Hematopoietic multipotent progenitor cell (in vitro differentiated cells): ENCODE data around the gene CNP. TPM values are rescaled to one million over a fixed set of nuclear protein-coding genes. Genes with fewer than 3 reads are reported as not detected.

Experiments
- DNase-seq, 3 donors: peaks; one replicate each; pipeline ENCODE4 v3.0.0-alpha.2; 2011 to 2015; ENCODE audit warnings: low read depth in 2 of 3, low spot score in 2 of 3
- total RNA-seq: library from RNA; depleted of rRNA; stranded (reverse); fragments of >200 nt; gene quantifications from one replicate; pipeline ENCODE4 v1.2.3, GENCODE V29; 2012

The CNP gene
- total RNA-seq, 1 donor = 38.5 TPM

- peak in 1 of 3 donors; percentile 59 for DNase-seq
Measured at GRCh38 chr17:42026857-42027589, 60.4 kb downstream of the CNP start.

Other genes with a start within 250 kb of the CNP start
- under 0.01 TPM for gene HAP1, start 232.2 kb upstream of the CNP start, total RNA-seq
- gene JUP, start 180.1 kb upstream of the CNP start, total RNA-seq = 348 TPM
- 8.6 TPM for gene P3H4, start 154.8 kb upstream of the CNP start, total RNA-seq
- 6.5 TPM for gene FKBP10, start 153.8 kb upstream of the CNP start, total RNA-seq
- 41.5 TPM for gene NT5C3B, start 130.6 kb upstream of the CNP start, total RNA-seq
- not detected for gene KLHL10, start 129.0 kb upstream of the CNP start, total RNA-seq
- 21.8 TPM for gene KLHL11, start 101.4 kb upstream of the CNP start, total RNA-seq
- gene ACLY, start 47.8 kb upstream of the CNP start, total RNA-seq = 83.7 TPM
- gene ODAD4, start 36.2 kb upstream of the CNP start, total RNA-seq = 0.54 TPM
- 46.3 TPM for gene DNAJC7, start 50.6 kb downstream of the CNP start, total RNA-seq
- gene NKIRAS2, start 53.3 kb downstream of the CNP start, total RNA-seq = 40.9 TPM
- 12.9 TPM for gene C17orf113, start 83.8 kb downstream of the CNP start, total RNA-seq
- 1.9 TPM for gene ZNF385C, start 131.7 kb downstream of the CNP start, total RNA-seq
- 47.4 TPM for gene DHX58, start 145.9 kb downstream of the CNP start, total RNA-seq
- 24.8 TPM for gene KAT2A, start 154.6 kb downstream of the CNP start, total RNA-seq
- gene HSPB9, start 156.0 kb downstream of the CNP start, total RNA-seq = not detected
- 98.6 TPM for gene RAB5C, start 188.2 kb downstream of the CNP start, total RNA-seq
- 0.27 TPM for gene KCNH4, start 214.3 kb downstream of the CNP start, total RNA-seq
- not detected for gene HCRT, start 218.7 kb downstream of the CNP start, total RNA-seq
- 52.5 TPM for gene GHDC, start 227.7 kb downstream of the CNP start, total RNA-seq